HAP-1 (cell line): Measurements from ENCODE around the gene KCNN2.
A peak's percentile ranks its signal among the peaks of the same experiment; 100 is the strongest.

Experiments used
- DNase-seq, 2 experiments: peaks; one replicate each; pipeline ENCODE4 v3.0.0-alpha.2; 2016 to 2020; ENCODE audit warnings: low spot score in 2 of 2
- H3K27me3 ChIP-seq: fragments of 250-450 bp; sonication (Bioruptor Pico); 2 replicates; pipeline ENCODE4 v1.5.1; 2020; ENCODE audit warnings: low read depth, mild to moderate bottlenecking, moderate library complexity
- H3K36me3 ChIP-seq: fragments of 250-450 bp; sonication (Bioruptor Pico); replicated peaks from 2 replicates; pipeline ENCODE4 v1.5.1; 2020; ENCODE audit warnings: mild to moderate bottlenecking
- H3K4me1 ChIP-seq: fragments of 250-450 bp; sonication (Bioruptor Pico); 2 replicates; pipeline ENCODE4 v1.5.1; 2020; ENCODE audit warnings: mild to moderate bottlenecking
- H3K4me3 ChIP-seq: fragments of 250-450 bp; sonication (Bioruptor Pico); 2 replicates; pipeline ENCODE4 v1.5.1; 2020; ENCODE audit warnings: mild to moderate bottlenecking, moderate library complexity
- H3K9me3 ChIP-seq: fragments of 250-450 bp; sonication (Bioruptor Pico); 2 replicates; pipeline ENCODE4 v1.5.1; 2020; ENCODE audit warnings: mild to moderate bottlenecking, moderate library complexity
- in situ Hi-C: fragments of 300-500 bp; cut with MboI; formaldehyde crosslinking; loops from 3 replicates; pipeline ENCODE4 v1.14.3; 2020; ENCODE audit warnings: low sequenced_read_pairs, inconsistent platforms, mixed read lengths

The KCNN2 gene

DNA sequence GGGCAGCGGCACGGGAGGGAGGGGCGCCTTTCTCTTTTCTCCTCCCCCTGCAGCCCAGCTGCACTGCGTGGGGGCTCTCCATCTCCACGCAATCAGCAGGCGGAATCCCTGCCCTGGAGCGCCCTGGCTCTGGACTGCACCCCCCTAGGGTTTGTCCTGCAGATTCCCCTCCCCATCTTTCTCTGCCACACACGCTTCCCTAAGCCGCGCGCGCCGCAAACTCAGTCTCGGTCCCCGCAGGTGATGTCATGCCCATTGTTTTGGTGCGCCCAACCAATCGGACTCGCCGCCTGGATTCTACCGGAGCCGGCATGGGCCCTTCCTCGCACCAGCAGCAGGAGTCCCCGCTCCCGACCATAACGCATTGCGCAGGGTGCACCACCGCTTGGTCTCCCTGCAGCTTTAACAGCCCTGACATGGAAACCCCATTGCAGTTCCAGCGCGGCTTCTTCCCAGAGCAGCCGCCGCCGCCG, at the start of gene KCNN2:
KCNN2 (plus strand) TSS at position 347 of the 473 bp plus-strand sequence; CDS start at position 417, 70 bp downstream.
- DNase-seq, result peak; percentile 67 to 88
- Histone ChIP-seq H3K36me3 (no peaks in the 10 kb centered on the region), H3K4me3 (peak within 1 kb of the TSS; percentile 50), H3K9me3 (no peaks in the 10 kb centered on the region), H3K27me3 (peaks cover 17% of the 10 kb centered on the region), H3K4me1 (no peaks in the 10 kb centered on the region; the same call in 1 of the 2 replicates)
- in situ Hi-C loops, result no loop called here

DNA sequence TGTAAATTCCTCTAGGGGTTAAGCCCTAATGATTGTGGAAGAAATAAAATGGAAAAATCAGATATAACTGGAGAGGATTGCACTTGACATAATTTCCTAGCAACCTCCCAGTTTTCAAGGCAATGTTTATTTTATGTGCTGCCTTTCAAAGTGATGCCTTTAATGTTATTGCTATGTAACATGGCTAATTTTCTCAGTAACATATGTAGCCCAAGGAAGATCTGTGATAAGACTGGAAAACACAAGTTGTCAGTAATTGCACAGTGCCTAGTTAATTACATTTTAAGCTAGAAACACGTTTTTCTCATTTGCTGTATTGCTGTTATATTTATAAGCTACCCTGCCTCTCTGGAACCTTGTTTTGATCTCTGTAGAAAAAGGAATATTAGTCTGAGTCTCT, 49.2 kb upstream of the KCNN2 start:
- H3K36me3 ChIP-seq, result no peaks in the 10 kb centered on the region
- in situ Hi-C loops, result no loop called here
- H3K9me3 ChIP-seq, result no peaks in the 10 kb centered on the region
- H3K4me3 ChIP-seq, result no peak overlapping the region
- peaks cover 5% of the 10 kb centered on the region; the same call in 1 of the 2 replicates for H3K27me3 ChIP-seq
- no peak for DNase-seq
- H3K4me1 ChIP-seq, result no peaks in the 10 kb centered on the region

DNA sequence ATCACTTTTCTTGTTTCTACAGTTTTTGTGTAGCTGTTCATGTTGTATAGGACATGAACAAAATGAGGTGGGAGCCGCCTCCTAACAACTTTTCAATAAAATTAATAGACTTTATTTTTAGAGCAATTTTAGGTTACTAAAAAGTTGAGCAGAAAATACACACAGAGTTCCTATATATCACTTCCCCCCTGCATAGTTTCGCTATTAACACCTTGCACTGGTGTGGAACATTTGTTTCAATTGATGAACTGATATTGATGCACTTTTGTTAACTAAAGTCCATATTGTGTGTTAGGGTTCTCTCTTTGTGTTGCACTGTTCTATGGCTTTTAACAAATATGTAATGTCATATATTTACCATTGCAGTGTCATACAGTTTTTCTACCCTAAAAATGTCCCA, 47.8 kb upstream of the KCNN2 start:
- H3K36me3 ChIP-seq, result no peaks in the 10 kb centered on the region
- H3K9me3 ChIP-seq, result no peaks in the 10 kb centered on the region
- H3K4me3 ChIP-seq, result no peak overlapping the region
- H3K27me3 ChIP-seq, result peaks cover 5% of the 10 kb centered on the region; the same call in 1 of the 2 replicates
- DNase-seq, result no peak
- in situ Hi-C loops, result no loop called here
- no peaks in the 10 kb centered on the region for H3K4me1 ChIP-seq

DNA sequence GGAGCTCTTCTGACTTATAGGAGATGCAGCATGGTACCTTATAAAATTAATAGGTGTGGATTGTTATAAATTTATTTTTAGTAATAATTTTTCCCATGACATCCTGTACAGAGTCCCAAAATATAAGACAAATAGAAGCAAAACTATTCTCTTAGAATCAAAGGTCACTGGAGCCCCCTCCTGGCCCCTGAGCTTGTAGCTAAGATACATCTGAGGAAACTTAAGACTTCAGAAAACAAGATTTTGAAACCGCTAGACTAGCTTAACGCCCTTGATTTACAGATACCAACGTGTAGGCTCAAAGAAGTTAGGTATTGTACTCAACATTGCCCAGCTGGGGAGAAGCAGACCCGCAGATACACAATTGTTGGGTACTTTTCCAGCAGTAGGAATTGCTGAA, 45.7 kb upstream of the KCNN2 start:
- H3K36me3 ChIP-seq, result no peaks in the 10 kb centered on the region
- no peak for DNase-seq
- H3K4me1 ChIP-seq, result no peaks in the 10 kb centered on the region
- no peak overlapping the region for H3K4me3 ChIP-seq
- H3K27me3 ChIP-seq, result peaks cover 5% of the 10 kb centered on the region; the same call in 1 of the 2 replicates
- H3K9me3 ChIP-seq, result no peaks in the 10 kb centered on the region
- in situ Hi-C loops, result no loop called here

DNA sequence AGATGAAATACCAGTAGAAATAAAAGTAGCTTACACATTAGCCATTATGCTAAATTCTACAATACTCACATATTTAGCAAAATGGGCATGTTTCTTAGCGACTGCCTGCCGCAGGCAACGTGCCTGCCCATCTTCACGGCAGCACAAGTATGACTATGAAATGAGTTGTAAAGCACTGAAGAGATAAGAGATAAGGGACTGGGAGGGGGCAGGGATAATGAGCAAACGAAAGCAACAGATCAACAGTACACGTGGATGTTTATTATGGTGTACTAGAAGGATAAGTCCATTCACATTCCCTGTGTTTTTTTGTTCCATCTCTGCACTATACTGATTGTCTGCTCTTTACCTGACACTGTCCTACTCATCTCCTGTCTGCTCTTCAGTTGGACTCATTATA, 44.1 kb upstream of the KCNN2 start:
- in situ Hi-C loops, result no loop called here
- Histone ChIP-seq H3K4me1 (no peaks in the 10 kb centered on the region), H3K4me3 (no peak overlapping the region), H3K36me3 (no peaks in the 10 kb centered on the region), H3K27me3 (peaks cover 5% of the 10 kb centered on the region; the same call in 1 of the 2 replicates), H3K9me3 (no peaks in the 10 kb centered on the region)
- no peak for DNase-seq

DNA sequence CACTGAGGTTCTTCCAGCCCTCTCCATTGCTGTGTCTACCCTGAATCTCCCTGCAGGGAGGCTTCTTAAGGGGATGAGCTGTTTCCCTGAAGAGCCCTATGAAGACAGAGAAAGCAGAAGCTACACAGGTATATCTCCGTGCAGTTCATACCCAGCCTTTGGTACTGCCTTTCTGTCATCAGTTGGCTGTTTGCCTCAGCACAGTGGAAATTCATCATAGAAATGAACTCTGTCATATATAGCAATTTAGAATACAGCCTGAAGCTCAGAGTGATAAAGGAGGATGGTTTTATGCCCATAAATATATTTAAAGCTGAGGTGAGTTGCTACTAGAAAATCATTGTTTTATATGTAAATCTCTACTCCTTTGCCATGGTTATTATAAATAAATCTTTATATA, 42.6 kb upstream of the KCNN2 start:
- 0 out of 2 replicates have a peak, but pooled peaks cover 2% of the 10 kb centered on the region for H3K27me3 ChIP-seq
- in situ Hi-C loops, result no loop called here
- no peaks in the 10 kb centered on the region for H3K36me3 ChIP-seq
- no peaks in the 10 kb centered on the region for H3K4me1 ChIP-seq
- no peaks in the 10 kb centered on the region for H3K9me3 ChIP-seq
- no peak for DNase-seq
- no peak overlapping the region for H3K4me3 ChIP-seq

- Histone ChIP-seq H3K27me3 (0 out of 2 replicates have a peak, but pooled peaks cover 2% of the 10 kb centered on the region), H3K4me3 (no peak overlapping the region), H3K36me3 (no peaks in the 10 kb centered on the region), H3K9me3 (no peaks in the 10 kb centered on the region), H3K4me1 (no peaks in the 10 kb centered on the region)
- DNase-seq, result no peak
- in situ Hi-C loops, result no loop called here
Measured at GRCh38 chr5:114319821-114320220, 42.0 kb upstream of the KCNN2 start.

GRCh38 chr5:114324282-114324681, 37.6 kb upstream of the KCNN2 start:
- in situ Hi-C loops, result no loop called here

DNA sequence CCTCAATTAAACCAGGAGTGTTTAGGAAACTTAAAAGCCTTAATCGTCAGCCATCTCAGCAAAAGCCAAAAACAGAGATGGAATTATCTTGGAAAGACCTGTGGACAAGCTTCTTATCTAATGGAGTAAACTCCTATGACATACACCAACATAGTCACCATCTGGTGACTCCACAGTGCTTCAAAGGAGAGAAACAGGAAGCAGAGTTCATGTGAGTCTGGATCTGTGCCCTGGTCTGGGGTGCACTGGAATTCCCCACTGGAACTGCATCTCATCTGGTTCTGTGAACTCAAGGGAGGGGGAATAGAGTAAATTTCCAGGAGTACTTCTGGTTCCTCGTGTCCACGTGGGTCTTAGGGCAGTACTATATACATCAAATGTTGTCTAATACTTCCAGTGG, 36.3 kb upstream of the KCNN2 start:
- Histone ChIP-seq H3K9me3 (no peaks in the 10 kb centered on the region), H3K36me3 (no peaks in the 10 kb centered on the region), H3K4me1 (no peaks in the 10 kb centered on the region), H3K27me3 (0 out of 2 replicates have a peak, but pooled peaks cover 2% of the 10 kb centered on the region), H3K4me3 (no peak overlapping the region)
- no peak for DNase-seq
- in situ Hi-C loops, result no loop called here

More at GRCh38 chr5:114324282-114324681, 37.6 kb upstream of the KCNN2 start:
- H3K36me3 ChIP-seq, result no peaks in the 10 kb centered on the region
- no peaks in the 10 kb centered on the region for H3K4me1 ChIP-seq
- no peaks in the 10 kb centered on the region for H3K9me3 ChIP-seq
- no peak for DNase-seq
- H3K4me3 ChIP-seq, result no peak overlapping the region
- H3K27me3 ChIP-seq, result 0 out of 2 replicates have a peak, but pooled peaks cover 2% of the 10 kb centered on the region

DNA sequence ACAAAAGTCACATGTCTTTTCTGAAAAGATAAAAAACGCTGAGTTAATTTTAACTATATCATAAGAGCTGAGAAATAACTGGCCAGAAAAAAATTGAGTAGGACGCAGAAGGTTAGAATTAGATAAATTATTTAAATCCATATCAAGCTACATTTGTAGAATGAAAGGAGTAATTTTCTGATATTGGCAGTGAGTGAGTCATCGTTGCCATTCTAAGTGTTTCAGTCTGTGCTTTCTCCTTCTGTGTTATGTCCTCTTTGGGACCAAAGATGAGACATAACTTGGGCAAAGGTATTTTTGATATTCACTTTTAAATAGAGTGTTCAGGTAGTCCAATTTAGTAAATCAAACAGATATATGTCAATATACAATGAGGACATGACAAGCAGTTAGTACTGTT, 34.4 kb upstream of the KCNN2 start:
- Histone ChIP-seq H3K9me3 (no peaks in the 10 kb centered on the region), H3K4me1 (no peaks in the 10 kb centered on the region), H3K4me3 (no peak overlapping the region), H3K36me3 (no peaks in the 10 kb centered on the region), H3K27me3 (0 out of 2 replicates have a peak, but pooled peaks cover 2% of the 10 kb centered on the region)
- no peak for DNase-seq
- in situ Hi-C loops, result no loop called here

- Histone ChIP-seq H3K36me3 (no peaks in the 10 kb centered on the region), H3K27me3 (0 out of 2 replicates have a peak, but pooled peaks cover 2% of the 10 kb centered on the region), H3K4me3 (no peak overlapping the region), H3K9me3 (no peaks in the 10 kb centered on the region), H3K4me1 (no peaks in the 10 kb centered on the region)
- in situ Hi-C loops, result no loop called here
- DNase-seq, result no peak
Measured at GRCh38 chr5:114327987-114328386, 33.9 kb upstream of the KCNN2 start.

- no peaks in the 10 kb centered on the region for H3K9me3 ChIP-seq
- no peak overlapping the region for H3K4me3 ChIP-seq
- in situ Hi-C loops, result no loop called here
- no peaks in the 10 kb centered on the region for H3K27me3 ChIP-seq
- no peak for DNase-seq
- no peaks in the 10 kb centered on the region for H3K4me1 ChIP-seq
- no peaks in the 10 kb centered on the region for H3K36me3 ChIP-seq
Measured at GRCh38 chr5:114330916-114331531, 30.8 kb upstream of the KCNN2 start.

DNA sequence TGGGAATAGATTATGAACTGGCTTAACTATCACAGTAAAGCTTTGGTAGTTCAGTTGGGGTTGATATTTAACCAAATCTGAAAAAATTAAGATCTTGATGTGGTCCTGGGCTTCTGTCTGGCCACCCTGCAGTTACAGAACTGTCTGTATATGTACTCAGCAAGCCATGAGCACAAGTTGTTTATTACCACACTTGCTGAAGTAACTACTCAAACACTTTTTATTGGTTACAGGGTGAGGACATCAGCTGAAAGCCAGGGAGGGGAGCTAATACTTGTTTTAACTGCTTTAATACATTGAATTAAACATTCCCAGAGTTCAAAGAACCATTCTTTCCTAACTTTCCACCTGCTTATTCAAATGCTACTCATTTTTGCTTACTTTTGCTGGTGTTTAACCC, 29.4 kb upstream of the KCNN2 start:
- Histone ChIP-seq H3K36me3 (no peaks in the 10 kb centered on the region), H3K4me1 (no peaks in the 10 kb centered on the region), H3K4me3 (no peak overlapping the region), H3K27me3 (no peaks in the 10 kb centered on the region), H3K9me3 (no peaks in the 10 kb centered on the region)
- in situ Hi-C loops, result no loop called here
- no peak for DNase-seq

- no peaks in the 10 kb centered on the region for H3K27me3 ChIP-seq
- H3K4me3 ChIP-seq, result no peak overlapping the region
- no peaks in the 10 kb centered on the region for H3K4me1 ChIP-seq
- DNase-seq, result no peak
- H3K36me3 ChIP-seq, result no peaks in the 10 kb centered on the region
- in situ Hi-C loops, result no loop called here
- no peaks in the 10 kb centered on the region for H3K9me3 ChIP-seq
Measured at GRCh38 chr5:114332925-114333324, 28.9 kb upstream of the KCNN2 start.
